Measurements from ENCODE around the gene CALCOCO2.

- TF ChIP-seq CTCF (IDR thresholded peaks at IDR 0.05) (no peak), REST (IDR thresholded peaks at IDR 0.05) (no peak), USF2 (IDR thresholded peaks at IDR 0.05) (no peak), EP300 (IDR thresholded peaks at IDR 0.05) (no peak)
Measured at GRCh38 chr17:48800626-48801217, 30.1 kb upstream of the CALCOCO2 start.

Measured in A549 (cell line).